HepG2 (cell line): ENCODE measurements around the gene CAB39. TPM values are rescaled to one million over a fixed set of nuclear protein-coding genes. Genes with fewer than 3 reads are reported as not detected.

Experiments used
- ATAC-seq: fragments of 200-7000 bp; cut with Tn5 transposase; 3 replicates; pipeline ENCODE4 v1.9.1; 2020; ENCODE audit warnings: mild to moderate bottlenecking, moderate library complexity
- BruUV-seq: library from RNA; stranded (reverse); fragments of 400-500 nt; replicated peaks from 2 replicates; lab custom pipeline; 2021; lab: Mats Ljungman, UMichigan
- CTCF ChIA-PET: fragments of 300-600 bp; formaldehyde crosslinking; extraction: SDS; loops from one replicate; lab custom pipeline; 2021; ENCODE audit warnings: low total read pairs, inconsistent platforms, low intra/inter-chr PET ratio; lab: Yijun Ruan, JAX
- POLR2A ChIA-PET: fragments of 350-600 bp; sonication (Branson Sonifier 250); formaldehyde crosslinking; loops from one replicate; lab custom pipeline; 2020; ENCODE audit warnings: antibody characterized with exemption, inconsistent platforms; lab: Yijun Ruan, JAX
- DNase-seq: peaks from one replicate; pipeline ENCODE4 v3.0.0-alpha.2; 2015; ENCODE audit warnings: low spot score
- FAIRE-seq: peaks from 3 replicates; lab custom pipeline; 2011; peaks lifted over from hg19 to GRCh38; lab: Jason Lieb, UNC
- H2AFZ ChIP-seq: one replicate; pipeline ENCODE4 v1.6.1; 2011; ENCODE audit warnings: low read length, inconsistent platforms
- H3K27ac ChIP-seq: fragments of 300-600 bp; 3 replicates; pipeline ENCODE4 v1.8.0; 2011; ENCODE audit warnings: mixed run types, mild to moderate bottlenecking, mixed read lengths, low read length, inconsistent platforms; ENCODE audit not compliant: insufficient read depth; ENCODE audit errors: extremely low read length
- H3K27me3 ChIP-seq, 2 experiments: fragments of 200-600 bp in 1 of 2; 2 replicates in 1 of 2; 3 replicates in 1 of 2; pipeline versions ENCODE4 v1.6.0 to v1.8.0; 2011; ENCODE audit warnings: low read length in 2 of 2, mild to moderate bottlenecking in 2 of 2, moderate library complexity in 2 of 2, inconsistent platforms in 1 of 2; ENCODE audit not compliant: insufficient read depth in 2 of 2, control insufficient read depth in 1 of 2
- H3K36me3 ChIP-seq, 2 experiments: fragments of 200-600 bp in 1 of 2; replicated peaks in 1 of 2; 2 replicates in 1 of 2; 3 replicates in 1 of 2; pipeline versions ENCODE4 v1.5.1 to v1.8.0; 2011; ENCODE audit warnings: low read length in 2 of 2, inconsistent platforms in 1 of 2; ENCODE audit not compliant: insufficient read depth in 2 of 2, control insufficient read depth in 1 of 2
- H3K4me1 ChIP-seq: 2 replicates; pipeline ENCODE4 v1.5.1; 2012; ENCODE audit warnings: low read length, inconsistent platforms; ENCODE audit not compliant: insufficient read depth
- H3K4me2 ChIP-seq: 2 replicates; pipeline ENCODE4 v1.6.0; 2011; ENCODE audit warnings: low read depth, low read length, inconsistent platforms
- H3K4me3 ChIP-seq, 3 experiments: fragments of 200-600 bp in 1 of 3; sonication (generic), shearing (Covaris generic) in 1 of 3; replicated peaks in 1 of 3; 2 replicates each; pipeline ENCODE4 v1.5.1; 2011 to 2016; ENCODE audit warnings: low read length in 3 of 3, inconsistent platforms in 2 of 3, low read depth in 2 of 3, mild to moderate bottlenecking in 2 of 3, control low read depth in 1 of 3, mixed read lengths in 1 of 3; ENCODE audit not compliant: insufficient read depth in 1 of 3
- H3K79me2 ChIP-seq: one replicate; pipeline ENCODE4 v1.6.1; 2011; ENCODE audit warnings: low read length, inconsistent platforms; ENCODE audit not compliant: insufficient read depth
- H3K9ac ChIP-seq: 2 replicates; pipeline ENCODE4 v1.6.0; 2011; ENCODE audit warnings: mild to moderate bottlenecking, low read depth, low read length, inconsistent platforms; ENCODE audit not compliant: insufficient read depth
- H3K9me3 ChIP-seq: 2 replicates; pipeline ENCODE4 v1.5.1; 2012; ENCODE audit warnings: mild to moderate bottlenecking, low read length
- H4K20me1 ChIP-seq: 2 replicates; pipeline ENCODE4 v1.6.0; 2011; ENCODE audit warnings: inconsistent platforms, mild to moderate bottlenecking, low read length, moderate library complexity; ENCODE audit not compliant: insufficient read depth
- CBX2 ChIP-seq, 2 experiments: fragments of 200-600 bp in 1 of 2; sonication (generic); formaldehyde crosslinking in 1 of 2; IDR thresholded peaks; 2 replicates each; pipeline versions ENCODE4 v1.7.0 to v1.8.1; 2018 to 2022; ENCODE audit warnings: low read depth in 2 of 2, low read length in 1 of 2, mild to moderate bottlenecking in 1 of 2, missing genetic modification reagents in 1 of 2
- NFYB ChIP-seq: sonication (generic); formaldehyde crosslinking; IDR thresholded peaks from 2 replicates; pipeline ENCODE4 v1.4.0; 2020; ENCODE audit warnings: missing genetic modification reagents
- SMAD1 ChIP-seq: sonication (generic); formaldehyde crosslinking; IDR thresholded peaks from 2 replicates; pipeline ENCODE4 v1.4.0; 2020; ENCODE audit warnings: missing genetic modification reagents, low read depth, mild to moderate bottlenecking, borderline replicate concordance
- TARDBP ChIP-seq: sonication (generic); formaldehyde crosslinking; IDR thresholded peaks from 2 replicates; pipeline ENCODE4 v1.8.0; 2022; ENCODE audit warnings: mild to moderate bottlenecking, missing genetic modification reagents
- TGIF2 ChIP-seq: IDR thresholded peaks from 2 replicates; pipeline ENCODE4 v1.6.1; 2016; ENCODE audit warnings: control low read depth, missing compliant biosample characterization
- ZNF484 ChIP-seq: sonication (generic); formaldehyde crosslinking; IDR thresholded peaks from 2 replicates; pipeline ENCODE4 v1.5.1; 2020; ENCODE audit warnings: mild to moderate bottlenecking, low read depth, missing genetic modification reagents, borderline replicate concordance
- WGBS: methylation state at CpG from one replicate; pipeline ENCODE4 v1.1.6; 2017; ENCODE audit warnings: low lambda C conversion rate; 5-methylcytosine and 5-hydroxymethylcytosine counted together
- in situ Hi-C: cut with HindIII; loops from 2 replicates; pipeline ENCODE4 v1.10.0; 2017; ENCODE audit warnings: low pct_unique_long_range_greater_than_20kb; ENCODE audit not compliant: extremely low pct_ligation_motif_present
- intact Hi-C: fragments of 100-400 bp; cut with micrococcal nuclease; formaldehyde crosslinking; loops from one replicate; pipeline ENCODE4 v1.10.0; 2022; ENCODE audit not compliant: unreplicated experiment
- polyA plus RNA-seq, 8 experiments: library from polyadenylated mRNA; depleted of rRNA in 3 of 8; stranded (reverse) in 7 of 8; unstranded in 1 of 8; fragments of >200 nt; fragmentation: Illumina TruSeq in 4 of 8; extraction: Trizol in 4 of 8; gene quantifications; 2 replicates each; pipeline versions ENCODE4 v1.2.1 to v1.2.3, GENCODE V29; 2011 to 2016; ENCODE audit warnings: low read depth in 4 of 8, missing spikeins in 1 of 8, mixed read lengths in 1 of 8; ENCODE audit not compliant: insufficient read depth in 1 of 8
- total RNA-seq, 5 experiments: library from RNA; depleted of rRNA; stranded (reverse); fragments of >200 nt; fragmentation: Illumina TruSeq; extraction: Trizol; gene quantifications; 2 replicates each; pipeline ENCODE4 v1.2.3, GENCODE V29; 2016; ENCODE audit warnings: low read depth in 1 of 5
- TF ChIP-seq, protein P1 (sequence below): sonication (generic); formaldehyde crosslinking; IDR thresholded peaks from 2 replicates; pipeline ENCODE4 v1.4.0; 2020; ENCODE audit warnings: missing genetic modification reagents
- TF ChIP-seq, protein P2 (sequence below): sonication (generic); formaldehyde crosslinking; IDR thresholded peaks from 2 replicates; pipeline ENCODE4 v1.5.0; 2020; ENCODE audit warnings: missing genetic modification reagents
- TF ChIP-seq, protein P3 (sequence below): sonication (generic); formaldehyde crosslinking; IDR thresholded peaks from 2 replicates; pipeline ENCODE4 v1.9.0; 2021; ENCODE audit warnings: mild to moderate bottlenecking, missing genetic modification reagents

Gene CAB39
- total and polyA plus RNA-seq, 2 of the 13 experiments (the other 11 are each of a cell fraction or from before 2014, with no cell fraction given), result 19.3 to 45.3 TPM

DNA sequence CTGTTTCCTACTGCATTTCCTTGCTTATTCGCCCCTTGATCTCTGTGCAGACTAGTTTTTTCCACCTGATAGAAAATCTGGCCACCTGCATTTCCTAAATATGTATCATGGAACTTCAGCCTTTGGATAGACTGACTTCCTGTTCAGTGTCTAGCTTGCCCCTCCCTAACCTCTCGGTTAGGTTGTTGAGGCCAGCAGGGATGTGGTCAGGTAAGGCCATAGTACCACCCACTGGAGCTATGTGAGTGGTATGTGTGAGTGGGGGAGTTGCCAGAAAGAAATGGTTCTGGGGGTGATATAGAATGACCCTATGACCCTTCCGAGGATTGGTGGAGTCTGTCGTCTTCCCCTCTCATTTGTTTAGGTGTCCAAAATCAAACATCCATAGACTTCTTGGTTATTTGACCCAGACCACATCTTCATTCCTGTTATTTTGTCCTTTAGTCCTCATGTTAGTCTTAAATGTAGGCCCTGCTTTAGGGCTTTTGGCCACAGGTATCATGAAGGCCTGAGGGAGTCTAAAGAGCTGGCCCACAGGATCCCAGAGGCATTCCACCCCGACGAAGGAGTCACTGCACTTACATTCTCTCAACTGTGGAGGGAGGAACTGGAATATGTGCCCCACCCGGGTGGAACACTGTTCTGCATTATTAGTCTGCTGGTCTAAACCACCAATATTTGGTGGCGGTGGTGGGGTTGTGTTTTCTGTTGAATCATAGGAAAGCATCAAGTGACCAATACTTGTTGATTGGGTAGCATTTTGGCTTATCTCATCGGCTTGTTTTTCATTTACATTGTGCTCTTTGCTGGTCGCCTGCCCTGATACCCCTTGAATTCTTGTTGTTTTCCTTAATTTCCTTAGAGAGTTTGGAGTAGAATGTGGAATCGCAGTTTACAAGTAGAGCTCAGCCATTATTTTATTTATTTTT is 21.9 kb downstream of the CAB39 start:
- 93% methylated on average over 11 of the region's 11 CpGs for WGBS
- H3K4me1 ChIP-seq, result peaks cover 43% of the 10 kb centered on the region
- H3K36me3 ChIP-seq, result peaks cover 0 to 1% of the 10 kb centered on the region in 2 experiments; a peak in 1 of 5 replicates
- intact Hi-C loops, result no loop called here
- CTCF ChIA-PET, result no interaction called here
- ATAC-seq (no peak), FAIRE-seq (no peak), DNase-seq (no peak)
- no peaks in the 10 kb centered on the region for H3K9me3 ChIP-seq
- BruUV-seq, result no TSS peak
- H3K27me3 ChIP-seq, result no peaks in the 10 kb centered on the region
- H3K9ac ChIP-seq, result no peak overlapping the region
- H3K4me2 ChIP-seq, result no peak overlapping the region
- no peak overlapping the region for H2AFZ ChIP-seq
- peaks cover 33% of the 10 kb centered on the region for H3K79me2 ChIP-seq
- H3K27ac ChIP-seq, result no peak overlapping the region
- POLR2A ChIA-PET, result no interaction called here
- peaks cover 22% of the 10 kb centered on the region for H4K20me1 ChIP-seq
- in situ Hi-C loops, result no loop called here
- H3K4me3 ChIP-seq, result no peak overlapping the region
- TF ChIP-seq TGIF2 (CRISPR knock-in tag), result no peak
- TF ChIP-seq SMAD1, result no peak
- TF ChIP-seq, protein P1, sequence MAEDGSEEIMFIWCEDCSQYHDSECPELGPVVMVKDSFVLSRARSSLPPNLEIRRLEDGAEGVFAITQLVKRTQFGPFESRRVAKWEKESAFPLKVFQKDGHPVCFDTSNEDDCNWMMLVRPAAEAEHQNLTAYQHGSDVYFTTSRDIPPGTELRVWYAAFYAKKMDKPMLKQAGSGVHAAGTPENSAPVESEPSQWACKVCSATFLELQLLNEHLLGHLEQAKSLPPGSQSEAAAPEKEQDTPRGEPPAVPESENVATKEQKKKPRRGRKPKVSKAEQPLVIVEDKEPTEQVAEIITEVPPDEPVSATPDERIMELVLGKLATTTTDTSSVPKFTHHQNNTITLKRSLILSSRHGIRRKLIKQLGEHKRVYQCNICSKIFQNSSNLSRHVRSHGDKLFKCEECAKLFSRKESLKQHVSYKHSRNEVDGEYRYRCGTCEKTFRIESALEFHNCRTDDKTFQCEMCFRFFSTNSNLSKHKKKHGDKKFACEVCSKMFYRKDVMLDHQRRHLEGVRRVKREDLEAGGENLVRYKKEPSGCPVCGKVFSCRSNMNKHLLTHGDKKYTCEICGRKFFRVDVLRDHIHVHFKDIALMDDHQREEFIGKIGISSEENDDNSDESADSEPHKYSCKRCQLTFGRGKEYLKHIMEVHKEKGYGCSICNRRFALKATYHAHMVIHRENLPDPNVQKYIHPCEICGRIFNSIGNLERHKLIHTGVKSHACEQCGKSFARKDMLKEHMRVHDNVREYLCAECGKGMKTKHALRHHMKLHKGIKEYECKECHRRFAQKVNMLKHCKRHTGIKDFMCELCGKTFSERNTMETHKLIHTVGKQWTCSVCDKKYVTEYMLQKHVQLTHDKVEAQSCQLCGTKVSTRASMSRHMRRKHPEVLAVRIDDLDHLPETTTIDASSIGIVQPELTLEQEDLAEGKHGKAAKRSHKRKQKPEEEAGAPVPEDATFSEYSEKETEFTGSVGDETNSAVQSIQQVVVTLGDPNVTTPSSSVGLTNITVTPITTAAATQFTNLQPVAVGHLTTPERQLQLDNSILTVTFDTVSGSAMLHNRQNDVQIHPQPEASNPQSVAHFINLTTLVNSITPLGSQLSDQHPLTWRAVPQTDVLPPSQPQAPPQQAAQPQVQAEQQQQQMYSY (CRISPR knock-in tag), result no peak
- TF ChIP-seq NFYB (CRISPR knock-in tag), result no peak
- TF ChIP-seq ZNF484 (CRISPR knock-in tag), result no peak
- no peak for TF ChIP-seq CBX2 (IDR thresholded peaks at IDR 0.05; ENCODE audit: low read depth, low read length)
- TF ChIP-seq CBX2 (CRISPR knock-in tag; IDR thresholded peaks at IDR 0.05; ENCODE audit: low read depth), result no peak
- TF ChIP-seq TARDBP, result no peak
- TF ChIP-seq, protein P2, sequence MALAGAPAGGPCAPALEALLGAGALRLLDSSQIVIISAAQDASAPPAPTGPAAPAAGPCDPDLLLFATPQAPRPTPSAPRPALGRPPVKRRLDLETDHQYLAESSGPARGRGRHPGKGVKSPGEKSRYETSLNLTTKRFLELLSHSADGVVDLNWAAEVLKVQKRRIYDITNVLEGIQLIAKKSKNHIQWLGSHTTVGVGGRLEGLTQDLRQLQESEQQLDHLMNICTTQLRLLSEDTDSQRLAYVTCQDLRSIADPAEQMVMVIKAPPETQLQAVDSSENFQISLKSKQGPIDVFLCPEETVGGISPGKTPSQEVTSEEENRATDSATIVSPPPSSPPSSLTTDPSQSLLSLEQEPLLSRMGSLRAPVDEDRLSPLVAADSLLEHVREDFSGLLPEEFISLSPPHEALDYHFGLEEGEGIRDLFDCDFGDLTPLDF (CRISPR knock-in tag), result no peak
- TF ChIP-seq, protein P3, sequence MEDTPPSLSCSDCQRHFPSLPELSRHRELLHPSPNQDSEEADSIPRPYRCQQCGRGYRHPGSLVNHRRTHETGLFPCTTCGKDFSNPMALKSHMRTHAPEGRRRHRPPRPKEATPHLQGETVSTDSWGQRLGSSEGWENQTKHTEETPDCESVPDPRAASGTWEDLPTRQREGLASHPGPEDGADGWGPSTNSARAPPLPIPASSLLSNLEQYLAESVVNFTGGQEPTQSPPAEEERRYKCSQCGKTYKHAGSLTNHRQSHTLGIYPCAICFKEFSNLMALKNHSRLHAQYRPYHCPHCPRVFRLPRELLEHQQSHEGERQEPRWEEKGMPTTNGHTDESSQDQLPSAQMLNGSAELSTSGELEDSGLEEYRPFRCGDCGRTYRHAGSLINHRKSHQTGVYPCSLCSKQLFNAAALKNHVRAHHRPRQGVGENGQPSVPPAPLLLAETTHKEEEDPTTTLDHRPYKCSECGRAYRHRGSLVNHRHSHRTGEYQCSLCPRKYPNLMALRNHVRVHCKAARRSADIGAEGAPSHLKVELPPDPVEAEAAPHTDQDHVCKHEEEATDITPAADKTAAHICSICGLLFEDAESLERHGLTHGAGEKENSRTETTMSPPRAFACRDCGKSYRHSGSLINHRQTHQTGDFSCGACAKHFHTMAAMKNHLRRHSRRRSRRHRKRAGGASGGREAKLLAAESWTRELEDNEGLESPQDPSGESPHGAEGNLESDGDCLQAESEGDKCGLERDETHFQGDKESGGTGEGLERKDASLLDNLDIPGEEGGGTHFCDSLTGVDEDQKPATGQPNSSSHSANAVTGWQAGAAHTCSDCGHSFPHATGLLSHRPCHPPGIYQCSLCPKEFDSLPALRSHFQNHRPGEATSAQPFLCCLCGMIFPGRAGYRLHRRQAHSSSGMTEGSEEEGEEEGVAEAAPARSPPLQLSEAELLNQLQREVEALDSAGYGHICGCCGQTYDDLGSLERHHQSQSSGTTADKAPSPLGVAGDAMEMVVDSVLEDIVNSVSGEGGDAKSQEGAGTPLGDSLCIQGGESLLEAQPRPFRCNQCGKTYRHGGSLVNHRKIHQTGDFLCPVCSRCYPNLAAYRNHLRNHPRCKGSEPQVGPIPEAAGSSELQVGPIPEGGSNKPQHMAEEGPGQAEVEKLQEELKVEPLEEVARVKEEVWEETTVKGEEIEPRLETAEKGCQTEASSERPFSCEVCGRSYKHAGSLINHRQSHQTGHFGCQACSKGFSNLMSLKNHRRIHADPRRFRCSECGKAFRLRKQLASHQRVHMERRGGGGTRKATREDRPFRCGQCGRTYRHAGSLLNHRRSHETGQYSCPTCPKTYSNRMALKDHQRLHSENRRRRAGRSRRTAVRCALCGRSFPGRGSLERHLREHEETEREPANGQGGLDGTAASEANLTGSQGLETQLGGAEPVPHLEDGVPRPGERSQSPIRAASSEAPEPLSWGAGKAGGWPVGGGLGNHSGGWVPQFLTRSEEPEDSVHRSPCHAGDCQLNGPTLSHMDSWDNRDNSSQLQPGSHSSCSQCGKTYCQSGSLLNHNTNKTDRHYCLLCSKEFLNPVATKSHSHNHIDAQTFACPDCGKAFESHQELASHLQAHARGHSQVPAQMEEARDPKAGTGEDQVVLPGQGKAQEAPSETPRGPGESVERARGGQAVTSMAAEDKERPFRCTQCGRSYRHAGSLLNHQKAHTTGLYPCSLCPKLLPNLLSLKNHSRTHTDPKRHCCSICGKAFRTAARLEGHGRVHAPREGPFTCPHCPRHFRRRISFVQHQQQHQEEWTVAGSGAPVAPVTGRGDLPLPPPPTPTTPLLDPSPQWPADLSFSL (CRISPR knock-in tag), result no peak
